Osteocyte (in vitro differentiated cells): ENCODE measurements around the gene TNS1. TPM values are rescaled to one million over a fixed set of nuclear protein-coding genes. Genes with fewer than 3 reads are reported as not detected.

Experiments
- DNase-seq: peaks from one replicate; pipeline ENCODE4 v3.0.0; 2021; ENCODE audit warnings: mixed read lengths; ENCODE audit not compliant: unreplicated experiment; ENCODE audit errors: extremely low spot score
- H3K27ac Mint-ChIP-seq: one replicate; pipeline ENCODE4 v1.8.0; 2021; ENCODE audit warnings: mild to moderate bottlenecking, mixed read lengths; ENCODE audit not compliant: unreplicated experiment
- H3K27me3 Mint-ChIP-seq: one replicate; pipeline ENCODE4 v1.8.0; 2021; ENCODE audit warnings: mixed read lengths; ENCODE audit not compliant: unreplicated experiment
- H3K36me3 Mint-ChIP-seq: one replicate; pipeline ENCODE4 v1.8.0; 2021; ENCODE audit warnings: mixed read lengths; ENCODE audit not compliant: unreplicated experiment
- H3K4me1 Mint-ChIP-seq: one replicate; pipeline ENCODE4 v1.8.0; 2021; ENCODE audit warnings: mixed read lengths; ENCODE audit not compliant: unreplicated experiment
- H3K4me3 Mint-ChIP-seq: one replicate; pipeline ENCODE4 v1.8.0; 2021; ENCODE audit warnings: mild to moderate bottlenecking, moderate library complexity, mixed read lengths; ENCODE audit not compliant: unreplicated experiment
- H3K9me3 Mint-ChIP-seq: one replicate; pipeline ENCODE4 v1.8.0; 2021; ENCODE audit warnings: mixed read lengths; ENCODE audit not compliant: unreplicated experiment
- CTCF ChIP-seq: fragments of 200-600 bp; sonication (generic); IDR thresholded peaks from 2 replicates; pipeline ENCODE4 v1.5.0; 2021; ENCODE audit warnings: antibody characterized with exemption, mild to moderate bottlenecking, moderate library complexity
- total RNA-seq: library from RNA; stranded (reverse); gene quantifications from 2 replicates; pipeline ENCODE4 v1.2.1, GENCODE V29; 2021

TNS1 gene
- total RNA-seq, 1 donor from 2014 or later: 80.8 TPM

- Mint-ChIP-seq H3K36me3 (peaks cover 3% of the 10 kb centered on the region), H3K4me3 (no peak overlapping the region), H3K27ac (no peak overlapping the region), H3K9me3 (no peaks in the 10 kb centered on the region), H3K27me3 (peaks cover under 1% of the 10 kb centered on the region), H3K4me1 (no peaks in the 10 kb centered on the region)
- TF ChIP-seq CTCF: no peak
- DNase-seq: no peak
Observed at GRCh38 chr2:217774232-217774631, 228.6 kb downstream of the TNS1 start.

DNA sequence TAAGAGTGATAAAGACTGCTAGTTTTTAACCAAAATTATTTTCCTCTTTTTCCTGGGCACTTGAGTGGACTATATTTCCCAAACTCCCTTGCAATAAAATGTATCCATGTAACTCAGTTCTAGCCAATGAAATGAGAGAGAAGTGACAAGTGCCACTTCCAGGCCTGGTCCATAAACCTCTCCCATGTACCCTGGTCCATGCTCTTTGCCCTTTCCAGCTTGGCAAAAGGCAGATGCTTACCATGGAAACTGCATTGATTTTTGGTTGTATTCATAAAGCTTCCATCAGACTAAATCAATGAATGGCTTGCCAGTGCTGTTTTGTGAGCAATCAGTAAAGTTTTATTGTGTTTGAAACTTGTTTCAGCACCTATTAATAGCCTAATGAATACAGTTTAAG is 229.3 kb downstream of the TNS1 start:
- H3K27ac Mint-ChIP-seq: no peak overlapping the region

GRCh38 chr2:217766356-217766755 is 236.4 kb downstream of the TNS1 start:
- Mint-ChIP-seq H3K4me1 (no peaks in the 10 kb centered on the region), H3K9me3 (peaks cover 23% of the 10 kb centered on the region), H3K36me3 (peaks cover 25% of the 10 kb centered on the region), H3K27ac (no peak overlapping the region), H3K27me3 (peaks cover 8% of the 10 kb centered on the region), H3K4me3 (no peak overlapping the region)
- no peak for TF ChIP-seq CTCF
- no peak for DNase-seq

More for the DNA sequence above, 229.3 kb downstream of the TNS1 start:
- Mint-ChIP-seq H3K4me1 (no peaks in the 10 kb centered on the region), H3K4me3 (no peak overlapping the region), H3K27me3 (peaks cover 5% of the 10 kb centered on the region), H3K36me3 (peaks cover 3% of the 10 kb centered on the region), H3K9me3 (no peaks in the 10 kb centered on the region)
- TF ChIP-seq CTCF: no peak
- DNase-seq: no peak

- no peak for DNase-seq
- H3K27me3 Mint-ChIP-seq: no peaks in the 10 kb centered on the region
- no peak overlapping the region for H3K27ac Mint-ChIP-seq
- peaks cover 20% of the 10 kb centered on the region for H3K36me3 Mint-ChIP-seq
- no peak overlapping the region for H3K4me3 Mint-ChIP-seq
- no peak for TF ChIP-seq CTCF
- peaks cover 1% of the 10 kb centered on the region for H3K4me1 Mint-ChIP-seq
- H3K9me3 Mint-ChIP-seq: peaks cover 26% of the 10 kb centered on the region
Observed at GRCh38 chr2:217761645-217762277, 241.0 kb downstream of the TNS1 start.

- no peak for TF ChIP-seq CTCF
- Mint-ChIP-seq H3K9me3 (peaks cover 22% of the 10 kb centered on the region), H3K27me3 (no peaks in the 10 kb centered on the region), H3K27ac (no peak overlapping the region), H3K4me1 (peaks cover 11% of the 10 kb centered on the region), H3K4me3 (no peak overlapping the region), H3K36me3 (peaks cover 14% of the 10 kb centered on the region)
- no peak for DNase-seq
Observed at GRCh38 chr2:217759991-217760390, 242.8 kb downstream of the TNS1 start.
